Sciatic nerve (tissue), 2 donors: ENCODE measurements around the gene IRF5. TPM values are rescaled to one million over a fixed set of nuclear protein-coding genes. Genes with fewer than 3 reads are reported as not detected.

Experiments used
- ATAC-seq: fragments of 200-7000 bp; cut with Tn5 transposase; one replicate; pipeline ENCODE4 v1.9.1; 2020; ENCODE audit warnings: mild to moderate bottlenecking, moderate library complexity
- DNase-seq: peaks from one replicate; pipeline ENCODE4 v3.0.0-alpha.2; 2020; ENCODE audit warnings: low spot score
- intact Hi-C: fragments of 100-400 bp; cut with DNase I; formaldehyde crosslinking; loops from one replicate; pipeline ENCODE4 v1.14.2; 2022
- total RNA-seq: library from RNA; stranded (reverse); fragmentation: NEBNext Ultra II Directional; extraction: Animal tissue kit (Norgen Biotek cat#: 25700); gene quantifications from one replicate; pipeline ENCODE4 v1.2.1, GENCODE V29; 2021
- donor health status: DM: no; HTN: no; CAD: no.
- donor health status: DM: no; HTN: no; CAD: no.

Gene IRF5
- total RNA-seq = 8.7 TPM

- peak; percentile 66 for DNase-seq
- ATAC-seq = no peak
Observed at GRCh38 chr7:128937647-128938543, at the start of gene IRF5. TSS of gene IRF5 (plus strand) at chr7:128937927. CDS start at chr7:128942082, 4,155 bp downstream.

DNA sequence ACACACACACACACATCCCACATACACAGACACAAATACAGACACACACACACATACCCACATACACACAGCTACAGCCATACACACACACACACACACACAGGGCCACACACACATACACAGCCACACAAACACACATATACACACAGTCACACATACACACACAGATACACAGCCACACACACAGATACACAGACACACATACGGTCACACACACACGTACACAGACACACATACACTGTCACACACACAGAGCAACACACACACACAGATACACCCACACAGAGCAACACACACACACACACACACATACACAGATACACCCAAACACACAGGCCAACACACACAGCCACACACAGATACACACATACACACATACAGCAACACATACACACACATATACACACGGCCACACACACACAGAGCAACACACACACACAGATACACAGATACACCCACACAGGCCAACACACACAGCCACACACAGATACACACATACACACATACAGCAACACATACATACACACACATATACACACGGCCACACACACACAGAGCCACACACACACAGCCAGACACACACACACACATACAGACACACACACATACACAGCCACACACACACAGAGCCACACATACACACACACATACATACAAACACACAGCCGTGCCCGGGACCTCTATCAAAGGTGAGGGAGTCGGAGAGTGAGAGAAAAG lies 49.5 kb upstream of the IRF5 start:
- DNase-seq = no peak
- no peak for ATAC-seq
- intact Hi-C loops = no loop called here

More at GRCh38 chr7:128937647-128938543, at the start of gene IRF5:
- intact Hi-C loops = no loop called here

GRCh38 chr7:128888756-128889095 lies 49.0 kb upstream of the IRF5 start:
- ATAC-seq (no peak), DNase-seq (no peak)
- intact Hi-C loops = no loop called here

DNA sequence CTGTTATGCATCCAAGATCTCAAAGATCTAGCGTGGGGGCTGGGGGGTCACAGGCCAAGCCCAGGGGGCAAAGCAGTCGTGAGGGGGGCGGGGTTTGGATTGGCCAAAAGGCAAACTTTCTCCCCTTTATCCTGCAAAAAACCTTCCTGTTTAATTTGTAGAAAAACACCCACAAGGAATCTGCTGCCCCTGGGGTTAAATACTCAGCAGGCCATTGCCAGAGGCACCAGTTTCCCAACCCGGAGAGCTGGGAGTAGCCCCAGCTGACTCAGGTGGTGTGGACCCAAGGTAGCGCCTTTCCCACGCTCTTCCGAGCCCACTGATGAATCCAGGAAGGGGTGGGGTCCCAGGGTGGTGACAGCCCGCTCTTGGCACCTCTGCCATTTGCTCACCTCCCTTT lies 48.6 kb upstream of the IRF5 start:
- DNase-seq (no peak), ATAC-seq (no peak)
- intact Hi-C loops = no loop called here

GRCh38 chr7:128890306-128891109 lies 47.2 kb upstream of the IRF5 start:
- ATAC-seq (no peak), DNase-seq (no peak)
- intact Hi-C loops = no loop called here

GRCh38 chr7:128891110-128891941 lies 46.4 kb upstream of the IRF5 start:
- intact Hi-C loops = no loop called here
- ATAC-seq (no peak), DNase-seq (no peak)

GRCh38 chr7:128891942-128892269 lies 45.8 kb upstream of the IRF5 start:
- ATAC-seq (no peak), DNase-seq (no peak)
- intact Hi-C loops = no loop called here

- DNase-seq = no peak
Observed at GRCh38 chr7:128892521-128893250, 45.0 kb upstream of the IRF5 start.

GRCh38 chr7:128893251-128894100 lies 44.3 kb upstream of the IRF5 start:
- DNase-seq (no peak), ATAC-seq (peak; percentile 20)
- intact Hi-C loops = no loop called here

More at GRCh38 chr7:128892521-128893250, 45.0 kb upstream of the IRF5 start:
- intact Hi-C loops = no loop called here
- peak; percentile 8 for ATAC-seq

- intact Hi-C loops = no loop called here
- ATAC-seq = no peak
- DNase-seq = no peak
Observed at GRCh38 chr7:128894101-128894440, 43.7 kb upstream of the IRF5 start.

GRCh38 chr7:128895320-128895719 lies 42.4 kb upstream of the IRF5 start:
- ATAC-seq (no peak), DNase-seq (no peak)
- intact Hi-C loops = no loop called here

DNA sequence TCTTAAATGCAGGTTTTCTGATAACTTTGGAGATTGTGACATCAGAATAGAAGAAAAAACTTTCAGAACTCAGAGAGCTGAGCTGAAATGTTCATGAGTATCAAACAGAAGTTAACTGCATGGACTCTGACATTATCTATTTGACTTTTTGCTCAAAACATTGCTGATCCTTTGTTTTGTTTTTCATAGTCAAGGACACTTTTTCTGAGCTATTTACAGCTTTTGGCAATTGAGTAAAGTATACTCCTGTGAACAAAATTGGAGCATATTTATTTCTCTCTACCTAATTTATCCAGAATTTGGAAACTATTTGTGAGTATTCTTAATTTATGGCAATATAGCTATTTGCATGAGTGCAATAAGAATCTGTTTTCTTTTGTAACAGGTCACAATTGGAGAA lies 38.3 kb upstream of the IRF5 start:
- ATAC-seq (no peak), DNase-seq (no peak)
- intact Hi-C loops = no loop called here

- ATAC-seq = no peak
- DNase-seq = no peak
- intact Hi-C loops = loop anchor here (10.0 kb wide), 1 partner anchor 195 kb away; no protein-coding TSS in a partner anchor
Observed at GRCh38 chr7:128900237-128900636, 37.5 kb upstream of the IRF5 start.

GRCh38 chr7:128902761-128903585 lies 34.8 kb upstream of the IRF5 start:
- intact Hi-C loops = loop anchor here (10.0 kb wide), 1 partner anchor 192 kb away; no protein-coding TSS in a partner anchor
- ATAC-seq (peak; percentile 11), DNase-seq (peak; percentile 45)

DNA sequence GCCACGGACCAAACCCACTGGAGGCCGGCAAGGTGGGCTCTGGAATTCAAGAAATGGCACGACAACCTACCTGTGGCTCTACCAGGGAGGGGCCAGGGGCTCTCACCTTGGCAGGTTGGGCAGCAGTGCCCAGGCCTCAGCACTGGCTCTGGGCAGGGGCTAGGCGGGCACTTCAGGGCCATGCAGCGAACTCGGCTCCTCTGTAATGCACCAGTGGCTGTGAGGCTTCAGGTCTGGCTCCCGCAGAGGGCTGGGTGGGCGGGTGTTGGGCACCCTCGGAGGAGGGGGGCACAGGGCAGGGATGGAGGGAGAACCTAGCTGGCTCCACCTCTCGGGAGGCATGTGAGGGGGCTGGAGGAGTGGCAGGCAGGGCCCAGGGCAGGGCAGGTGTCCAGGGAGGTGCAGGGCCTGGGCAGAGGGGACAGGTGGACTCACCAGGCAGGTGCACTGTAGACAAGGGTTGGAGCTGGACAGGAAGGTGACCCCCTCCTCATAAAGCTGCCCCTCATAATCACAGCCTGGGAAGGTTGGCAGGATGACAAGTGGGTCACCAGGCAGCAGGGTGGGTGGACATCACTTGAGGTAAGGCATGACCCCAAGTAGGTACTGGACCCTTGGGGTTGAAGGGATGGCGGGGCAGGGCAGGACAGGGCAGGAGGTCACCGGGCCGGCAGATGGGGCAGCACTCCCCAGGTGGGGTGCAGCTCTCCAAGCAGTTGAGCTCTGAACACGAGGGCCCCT lies 33.9 kb upstream of the IRF5 start:
- intact Hi-C loops = loop anchor here (10.0 kb wide), 1 partner anchor 191 kb away; no protein-coding TSS in a partner anchor
- ATAC-seq (peak; percentile 40), DNase-seq (peak; percentile 56)
